Sigmoid colon (tissue), 7 donors: ENCODE data around the gene SERTAD2. TPM values are rescaled to one million over a fixed set of nuclear protein-coding genes. Genes with fewer than 3 reads are reported as not detected.

Experiments
- DNase-seq: peaks from one replicate; pipeline ENCODE4 v3.0.0-alpha.2; 2019
- H3K27ac ChIP-seq, 4 donors: fragments of 200-600 bp; sonication (generic); one replicate each; pipeline ENCODE4 v1.5.1; 2016 to 2019; ENCODE audit warnings: mild to moderate bottlenecking in 1 of 4
- H3K27me3 ChIP-seq, 3 donors: fragments of 200-600 bp; sonication (generic); one replicate each; pipeline ENCODE4 v1.5.1; 2019; ENCODE audit warnings: mild to moderate bottlenecking in 1 of 3
- H3K36me3 ChIP-seq, 4 donors: fragments of 200-600 bp; sonication (generic); one replicate each; pipeline ENCODE4 v1.5.1; 2016 to 2019
- H3K4me1 ChIP-seq, 4 donors: fragments of 200-600 bp; sonication (generic); one replicate each; pipeline ENCODE4 v1.5.1; 2017 to 2019
- H3K4me3 ChIP-seq, 4 donors: fragments of 200-600 bp; sonication (generic); one replicate each; pipeline ENCODE4 v1.5.1; 2017 to 2019; ENCODE audit warnings: mild to moderate bottlenecking in 2 of 4, moderate library complexity in 1 of 4
- H3K9me3 ChIP-seq, 4 donors: fragments of 200-600 bp in 3 of 4; sonication (generic) in 3 of 4; one replicate each; pipeline versions ENCODE4 v1.5.1 to v1.6.1; 2013 to 2019
- CTCF ChIP-seq, 4 experiments: fragments of 450-650 bp in 3 of 4; fragments of 200-600 bp in 1 of 4; IDR thresholded peaks; one replicate each; pipeline ENCODE4 v1.5.1; 2016 to 2019; ENCODE audit warnings: antibody characterized with exemption in 4 of 4, mild to moderate bottlenecking in 3 of 4, moderate library complexity in 2 of 4
- EP300 ChIP-seq, 4 donors: sonication (generic); formaldehyde crosslinking; IDR thresholded peaks; one replicate each; pipeline ENCODE4 v1.6.1; 2017; ENCODE audit warnings: antibody characterized with exemption in 4 of 4
- POLR2A ChIP-seq, 2 donors: fragments of 450-650 bp; IDR thresholded peaks; one replicate each; pipeline ENCODE4 v1.6.1; 2016; ENCODE audit warnings: antibody characterized with exemption in 2 of 2, mild to moderate bottlenecking in 2 of 2, moderate library complexity in 2 of 2
- POLR2AphosphoS5 ChIP-seq, 4 donors: sonication (generic); formaldehyde crosslinking; IDR thresholded peaks; one replicate each; pipeline ENCODE4 v1.6.1; 2017; ENCODE audit warnings: antibody characterized with exemption in 4 of 4
- WGBS, 2 donors: extraction: QIAGEN DNeasy Blood & Tissue Kit; methylation state at CpG; one replicate each; pipeline ENCODE4 v1.1.7; 2013; 5-methylcytosine and 5-hydroxymethylcytosine counted together
- intact Hi-C: fragments of 100-400 bp; cut with DNase I; formaldehyde crosslinking; loops from one replicate; pipeline ENCODE4 v1.15.1; 2023
- polyA plus RNA-seq, 3 donors: library from polyadenylated mRNA; stranded (reverse); fragments of 200-250 nt; gene quantifications; one replicate each; pipeline ENCODE4 v1.2.3, GENCODE V29; 2013
- total RNA-seq, 4 donors: library from RNA; depleted of rRNA; stranded (reverse); fragments of >200 nt; gene quantifications; one replicate each; pipeline ENCODE4 v1.1.0, GENCODE V29; 2016
- donor health status: healthy with polysubstance abuse.
- donor health status: Bipolar disorder and iron deficiency.
- donor health status: healthy.

The SERTAD2 gene
- total and polyA plus RNA-seq, 7 donors = 6.9 to 14.3 (median 9.1) TPM

DNA sequence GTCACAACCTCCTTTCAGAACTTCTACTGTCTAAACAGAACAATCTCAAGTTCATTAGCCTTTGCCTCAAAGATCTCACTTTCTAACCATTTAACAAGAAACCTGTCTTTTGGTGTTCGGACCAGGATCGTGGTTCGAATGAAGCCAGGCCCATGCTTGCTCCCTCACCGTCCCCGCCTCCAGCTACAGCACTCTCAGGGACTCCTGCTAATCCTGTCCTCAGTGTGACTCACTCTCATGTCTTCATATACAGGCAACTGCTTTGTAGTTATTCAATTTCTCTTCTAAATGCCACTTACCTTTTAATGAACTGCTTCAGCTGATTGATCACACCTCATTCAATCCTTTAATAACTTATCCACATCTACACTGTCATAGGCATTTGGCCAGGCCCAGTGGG, 15.8 kb downstream of the SERTAD2 start:
- intact Hi-C loops = no loop called here
- no peaks in the 10 kb centered on the region for H3K9me3 ChIP-seq
- H3K4me3 ChIP-seq = no peak overlapping the region
- no peak overlapping the region for H3K27ac ChIP-seq
- H3K36me3 ChIP-seq = peaks cover 7 to 17% (median 10%) of the 10 kb centered on the region in 4 donors
- WGBS, 2 donors = 92 to 95% methylated on average over 5 of the region's 5 CpGs
- H3K27me3 ChIP-seq = no peaks in the 10 kb centered on the region
- H3K4me1 ChIP-seq = peaks cover 0 to 62% (median 34%) of the 10 kb centered on the region in 4 donors
- TF ChIP-seq POLR2A (IDR thresholded peaks at IDR 0.05) (no peak), EP300 (IDR thresholded peaks at IDR 0.05) (no peak), POLR2AphosphoS5 (IDR thresholded peaks at IDR 0.05) (no peak), CTCF (IDR thresholded peaks at IDR 0.05) (no peak)
- no peak for DNase-seq

DNA sequence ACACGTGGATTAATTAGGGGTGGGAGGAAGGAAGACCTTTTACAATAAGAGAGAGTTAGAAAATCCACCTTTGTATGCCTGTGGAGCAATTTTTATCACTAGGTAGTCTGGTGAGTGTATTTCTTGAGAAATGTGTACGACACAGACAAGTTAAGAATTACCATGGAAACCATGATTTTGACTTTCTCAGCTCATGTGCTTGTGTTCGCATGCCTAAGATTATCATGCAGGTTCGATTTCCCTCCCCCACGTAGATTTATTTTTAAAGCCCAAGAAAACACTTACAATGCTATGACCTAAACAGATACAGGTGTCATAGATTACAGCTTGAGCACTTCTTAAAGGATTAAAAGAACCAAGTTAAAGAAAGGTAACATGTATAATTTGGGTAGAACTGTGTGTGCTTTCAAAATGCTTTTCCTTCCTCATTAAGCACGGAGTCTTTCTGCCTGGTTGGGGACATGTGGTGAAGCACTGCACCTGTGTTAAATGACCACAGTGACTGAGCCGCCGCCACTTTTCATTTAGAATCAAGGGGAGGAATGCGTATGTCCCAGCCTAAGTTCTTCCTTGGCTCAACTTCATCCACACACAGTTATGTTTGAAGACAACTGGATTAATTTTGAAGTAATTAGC, 16.6 kb downstream of the SERTAD2 start:
- 47 to 79% methylated on average over 9 of the region's 9 CpGs for WGBS, 2 donors
- intact Hi-C loops = no loop called here
- Histone ChIP-seq H3K9me3 (no peaks in the 10 kb centered on the region), H3K4me3 (no peak overlapping the region), H3K27ac (no peak overlapping the region), H3K27me3 (no peaks in the 10 kb centered on the region), H3K4me1 (peaks cover 0 to 61% (median 33%) of the 10 kb centered on the region in 4 donors), H3K36me3 (peaks cover 7 to 22% (median 10%) of the 10 kb centered on the region in 4 donors)
- no peak for DNase-seq
- TF ChIP-seq POLR2A (IDR thresholded peaks at IDR 0.05) (no peak), POLR2AphosphoS5 (IDR thresholded peaks at IDR 0.05) (no peak), CTCF (IDR thresholded peaks at IDR 0.05) (no peak), EP300 (IDR thresholded peaks at IDR 0.05) (no peak)

DNA sequence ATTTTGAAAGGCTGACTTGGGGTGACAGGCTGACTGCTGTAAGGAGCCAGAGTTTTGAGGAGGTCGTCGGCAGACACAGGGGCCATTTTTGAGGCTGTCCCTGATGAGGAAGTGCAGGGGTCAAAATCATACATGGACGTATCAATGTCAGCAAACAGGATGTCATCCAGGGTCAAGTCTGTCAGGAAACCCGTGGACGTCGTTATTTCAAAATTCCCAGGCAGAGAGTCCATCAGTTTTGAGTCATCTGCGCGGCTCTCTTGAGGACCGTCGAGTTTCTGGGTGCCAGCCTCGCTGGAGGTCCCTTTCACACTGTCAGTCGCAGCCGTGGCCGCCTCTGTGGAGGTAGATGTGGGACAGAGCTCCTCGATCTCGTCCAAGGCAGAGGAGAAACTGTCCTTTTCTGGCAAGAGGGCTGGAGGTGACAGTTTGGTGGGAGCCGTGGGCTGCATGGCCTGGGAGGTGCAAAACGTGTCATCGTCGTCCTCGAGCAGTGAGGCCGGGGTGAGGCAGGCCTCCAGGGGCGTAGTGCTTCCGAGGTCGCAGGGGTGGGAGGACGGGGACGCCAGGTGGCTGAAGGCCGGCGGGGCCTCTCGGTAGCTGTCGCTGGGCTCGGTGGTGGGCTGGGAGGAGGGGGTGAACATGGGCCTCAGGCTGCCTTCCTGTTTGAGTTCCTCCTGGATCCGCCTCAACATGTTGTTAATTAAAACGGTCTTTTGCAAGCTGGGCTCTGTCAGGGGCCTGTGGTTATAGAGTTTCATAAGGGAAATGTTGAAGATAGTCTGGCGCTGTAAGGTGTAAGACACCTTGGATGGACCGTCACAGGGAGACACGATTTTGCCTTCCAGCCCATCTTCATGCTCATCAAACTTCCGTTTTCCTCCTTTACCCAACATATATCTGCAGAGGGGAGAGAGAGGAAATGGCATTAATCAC, 17.5 kb downstream of the SERTAD2 start:
- H3K4me1 ChIP-seq = peaks cover 0 to 61% (median 33%) of the 10 kb centered on the region in 4 donors
- intact Hi-C loops = no loop called here
- H3K36me3 ChIP-seq = peaks cover 7 to 23% (median 10%) of the 10 kb centered on the region in 4 donors
- DNase-seq = peak; percentile 40
- 63 to 89% methylated on average over 38 of the region's 38 CpGs for WGBS, 2 donors
- no peak overlapping the region for H3K27ac ChIP-seq
- H3K4me3 ChIP-seq = no peak overlapping the region
- no peaks in the 10 kb centered on the region for H3K9me3 ChIP-seq
- TF ChIP-seq POLR2A (IDR thresholded peaks at IDR 0.05) = no peak
- TF ChIP-seq EP300 (IDR thresholded peaks at IDR 0.05) = no peak
- no peak for TF ChIP-seq CTCF (IDR thresholded peaks at IDR 0.05)
- no peak for TF ChIP-seq POLR2AphosphoS5 (IDR thresholded peaks at IDR 0.05)
- H3K27me3 ChIP-seq = no peaks in the 10 kb centered on the region

DNA sequence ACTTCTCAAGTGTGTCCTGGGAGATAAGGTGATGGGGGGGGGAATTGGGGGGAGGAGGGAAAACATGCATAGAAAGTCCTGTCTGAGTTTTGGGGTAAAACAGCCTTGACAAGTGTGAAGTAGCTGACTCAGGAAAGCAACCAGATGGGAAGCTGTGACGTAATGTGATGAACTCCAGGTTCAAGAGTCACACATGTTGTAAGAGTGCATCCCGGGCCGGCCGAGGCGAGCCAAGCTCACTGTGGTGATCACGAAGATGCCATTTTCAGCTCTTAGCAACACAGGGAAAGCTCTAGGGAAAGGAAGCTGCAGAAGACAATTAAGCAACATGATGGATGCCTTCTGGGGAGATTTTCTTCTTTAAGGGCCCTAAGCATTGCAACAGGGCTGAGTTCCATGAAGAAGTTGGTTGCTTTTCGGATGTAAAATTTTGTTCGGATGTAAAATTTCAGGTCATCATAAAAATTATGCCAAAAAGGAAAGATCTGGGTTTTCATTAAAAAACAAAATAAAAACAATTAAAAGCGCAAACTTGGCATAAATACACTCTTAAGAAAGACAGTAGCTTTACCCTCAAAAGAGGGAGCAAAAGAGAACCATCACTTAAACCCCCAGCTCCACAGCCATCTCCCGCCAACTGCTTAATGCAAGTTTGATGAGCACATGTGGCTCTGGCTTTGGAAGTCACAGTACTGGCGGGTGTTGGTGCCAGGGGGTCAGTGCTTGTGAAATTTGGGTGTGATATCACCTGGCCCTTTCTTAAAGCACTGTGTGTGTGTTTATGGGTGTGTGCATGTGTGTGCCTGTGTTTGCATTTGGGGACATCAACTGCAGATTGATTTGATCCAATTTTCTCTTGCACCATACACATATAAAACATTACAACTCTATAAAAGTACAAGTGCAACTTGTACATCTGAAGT, 19.1 kb downstream of the SERTAD2 start:
- Histone ChIP-seq H3K4me3 (no peak overlapping the region), H3K9me3 (no peaks in the 10 kb centered on the region), H3K27ac (no peak overlapping the region), H3K4me1 (peaks cover 0 to 45% (median 21%) of the 10 kb centered on the region in 4 donors), H3K36me3 (peaks cover 7 to 30% (median 13%) of the 10 kb centered on the region in 4 donors), H3K27me3 (no peaks in the 10 kb centered on the region)
- intact Hi-C loops = no loop called here
- TF ChIP-seq CTCF (IDR thresholded peaks at IDR 0.05) (no peak), POLR2AphosphoS5 (IDR thresholded peaks at IDR 0.05) (peak in 3 of 4 donors; percentile 25 to 42 (median 39))
- DNase-seq = peak; percentile 80
- WGBS, 2 donors = 86 to 90% methylated on average over 11 of the region's 11 CpGs
